GM12878 (cell line): ENCODE results near the gene VARS1. TPM values are rescaled to one million over a fixed set of nuclear protein-coding genes. Genes with fewer than 3 reads are reported as not detected.

Experiments
- ATAC-seq: fragments of 200-7000 bp; cut with Tn5 transposase; 3 replicates; pipeline ENCODE4 v1.9.1; 2020; ENCODE audit warnings: mild to moderate bottlenecking, moderate library complexity
- BruUV-seq: library from RNA; stranded (reverse); fragments of 400-500 nt; replicated peaks from 2 replicates; lab custom pipeline; 2021; lab: Mats Ljungman, UMichigan
- CTCF ChIA-PET: fragments of 300-600 bp; sonication (Branson Sonifier 250); formaldehyde crosslinking; extraction: SDS; loops from one replicate; lab custom pipeline; 2021; ENCODE audit warnings: inconsistent platforms; lab: Yijun Ruan, JAX
- POLR2A ChIA-PET: fragments of 350-600 bp; formaldehyde crosslinking; extraction: SDS; loops from one replicate; lab custom pipeline; 2021; ENCODE audit warnings: inconsistent platforms; lab: Charles Lee
- RAD21 ChIA-PET: fragments of 300-600 bp; sonication (Branson Sonifier 250); formaldehyde crosslinking; loops from one replicate; lab custom pipeline; 2023; ENCODE audit warnings: antibody characterized with exemption; ENCODE audit not compliant: unreplicated experiment; lab: Charles Lee
- SMC1A ChIA-PET: fragments of 300-600 bp; sonication (Branson Sonifier 250); formaldehyde crosslinking; loops from one replicate; lab custom pipeline; 2023; ENCODE audit not compliant: unreplicated experiment, uncharacterized antibody; lab: Charles Lee
- DNase-seq: peaks from one replicate; pipeline ENCODE4 v3.0.0-alpha.2; 2011; ENCODE audit warnings: low read depth, low spot score
- FAIRE-seq: peaks from 3 replicates; lab custom pipeline; 2011; peaks lifted over from hg19 to GRCh38; lab: Jason Lieb, UNC
- H2AFZ ChIP-seq: 2 replicates; pipeline ENCODE4 v1.6.0; 2011; ENCODE audit warnings: low read depth, low read length, control low read depth; ENCODE audit not compliant: control insufficient read depth
- H3K27ac ChIP-seq: 2 replicates; pipeline ENCODE4 v1.5.1; 2011; ENCODE audit warnings: control low read depth; ENCODE audit not compliant: control insufficient read depth, insufficient read depth
- H3K27me3 ChIP-seq, 2 experiments: replicated peaks in 1 of 2; 2 replicates each; pipeline versions ENCODE4 v1.6.0 to v1.6.1; 2011; ENCODE audit warnings: low read length in 1 of 2; ENCODE audit not compliant: control insufficient read depth in 2 of 2, insufficient read depth in 2 of 2
- H3K36me3 ChIP-seq, 2 experiments: 2 replicates each; pipeline ENCODE4 v1.5.1; 2011; ENCODE audit warnings: low read length in 1 of 2; ENCODE audit not compliant: control insufficient read depth in 2 of 2, insufficient read depth in 2 of 2
- H3K4me1 ChIP-seq: 2 replicates; pipeline ENCODE4 v1.6.1; 2011; ENCODE audit warnings: mild to moderate bottlenecking, low read length, moderate library complexity, mixed read lengths; ENCODE audit not compliant: control insufficient read depth, insufficient read depth
- H3K4me2 ChIP-seq: 2 replicates; pipeline ENCODE4 v1.6.0; 2011; ENCODE audit warnings: control low read depth; ENCODE audit not compliant: control insufficient read depth, insufficient read depth
- H3K4me3 ChIP-seq: fragments of 200-600 bp; sonication (generic); 2 replicates; pipeline ENCODE4 v1.5.1; 2016
- H3K79me2 ChIP-seq: 2 replicates; pipeline ENCODE4 v1.6.0; 2011; ENCODE audit warnings: low read length; ENCODE audit not compliant: control insufficient read depth, insufficient read depth
- H3K9ac ChIP-seq: 2 replicates; pipeline ENCODE4 v1.8.0; 2011; ENCODE audit warnings: low read length, control low read depth, mixed read lengths; ENCODE audit not compliant: control insufficient read depth, insufficient read depth
- H3K9me3 ChIP-seq: replicated peaks from 3 replicates; pipeline ENCODE4 v1.5.1; 2011; ENCODE audit warnings: mild to moderate bottlenecking, low read length; ENCODE audit not compliant: control insufficient read depth, insufficient read depth
- H4K20me1 ChIP-seq: 2 replicates; pipeline ENCODE4 v1.6.0; 2011; ENCODE audit not compliant: control insufficient read depth, insufficient read depth
- BACH1 ChIP-seq: fragments of 450-650 bp; IDR thresholded peaks from 2 replicates; pipeline ENCODE4 v1.6.1; 2017; ENCODE audit warnings: mild to moderate bottlenecking, borderline replicate concordance
- EGR1 ChIP-seq, 2 experiments: IDR thresholded peaks; 1 replicate in 1 of 2; 2 replicates in 1 of 2; pipeline ENCODE4 v1.6.1; 2011 to 2012; ENCODE audit warnings: low read depth in 2 of 2, low read length in 2 of 2, borderline replicate concordance in 1 of 2, mild to moderate bottlenecking in 1 of 2, moderate library complexity in 1 of 2
- ELK1 ChIP-seq: IDR thresholded peaks from 2 replicates; pipeline ENCODE4 v1.6.1; 2012; ENCODE audit warnings: low read depth, low read length, improper control_type of control experiment
- HSF1 ChIP-seq: fragments of 150-350 bp; IDR thresholded peaks from 2 replicates; pipeline ENCODE4 v1.6.1; 2014; ENCODE audit warnings: mild to moderate bottlenecking, low read depth, low read length
- MLLT1 ChIP-seq: fragments of 450-650 bp; IDR thresholded peaks from 2 replicates; pipeline ENCODE4 v1.6.1; 2016; ENCODE audit warnings: mild to moderate bottlenecking
- SIN3A ChIP-seq: IDR thresholded peaks from 2 replicates; pipeline ENCODE4 v1.6.1; 2012; ENCODE audit warnings: low read depth, low read length, improper control_type of control experiment
- SMARCA5 ChIP-seq: fragments of 450-650 bp; IDR thresholded peaks from 2 replicates; pipeline ENCODE4 v1.6.1; 2017; ENCODE audit warnings: mild to moderate bottlenecking
- SPI1 ChIP-seq: IDR thresholded peaks from 2 replicates; pipeline ENCODE4 v1.6.1; 2011; ENCODE audit warnings: low read depth, mild to moderate bottlenecking, low read length, moderate library complexity, borderline replicate concordance; ENCODE audit not compliant: insufficient read depth
- USF1 ChIP-seq: IDR thresholded peaks from 2 replicates; pipeline ENCODE4 v1.6.1; 2011; ENCODE audit warnings: borderline replicate concordance, low read depth, mild to moderate bottlenecking, moderate library complexity, mixed read lengths, low read length; ENCODE audit not compliant: insufficient read depth; ENCODE audit errors: extremely low read length
- ZNF274 ChIP-seq: IDR thresholded peaks from one replicate; pipeline ENCODE4 v1.8.0; 2011; ENCODE audit not compliant: insufficient read length, insufficient read depth
- ZNF384 ChIP-seq: IDR thresholded peaks from 2 replicates; pipeline ENCODE4 v1.6.1; 2012; ENCODE audit warnings: low read depth, mild to moderate bottlenecking, low read length, improper control_type of control experiment, borderline replicate concordance
- ZZZ3 ChIP-seq: IDR thresholded peaks from 2 replicates; pipeline ENCODE4 v1.6.1; 2011; ENCODE audit warnings: low read depth; ENCODE audit not compliant: control insufficient read depth, insufficient read length
- WGBS: methylation state at CpG from one replicate; pipeline ENCODE4 v1.1.6; 2016; ENCODE audit warnings: low lambda C conversion rate; ENCODE audit not compliant: insufficient replicate concordance, insufficient coverage; ENCODE audit errors: missing lambda C conversion rate; 5-methylcytosine and 5-hydroxymethylcytosine counted together
- in situ Hi-C: fragments of 300-500 bp; cut with MboI; formaldehyde crosslinking; loops from 9 replicates; pipeline ENCODE4 v1.14.3; 2018; ENCODE audit warnings: mixed read lengths
- intact Hi-C: fragments of 100-400 bp; cut with micrococcal nuclease; formaldehyde crosslinking; loops from one replicate; pipeline ENCODE4 v1.14.2; 2022; ENCODE audit not compliant: unreplicated experiment
- polyA plus RNA-seq, 11 experiments: library from polyadenylated mRNA; depleted of rRNA in 4 of 11; unstranded in 6 of 11; stranded (reverse) in 5 of 11; fragments of >200 nt; fragmentation: Nextera tagmentation in 4 of 11; fragmentation: Illumina TruSeq in 1 of 11; extraction: Ambion mirVana in 4 of 11; extraction: Trizol in 1 of 11; gene quantifications; 1 replicate in 1 of 11; 2 replicates in 10 of 11; pipeline versions ENCODE4 v1.2.1 to v1.2.3, GENCODE V29; 2011 to 2016; ENCODE audit warnings: inconsistent platforms in 2 of 11, missing spikeins in 2 of 11, low read depth in 1 of 11
- total RNA-seq, 4 experiments: library from RNA; depleted of rRNA in 3 of 4; stranded (reverse); fragments of >200 nt in 3 of 4; fragmentation: Illumina TruSeq in 1 of 4; extraction: Trizol in 1 of 4; gene quantifications; 2 replicates each; pipeline versions ENCODE4 v1.2.1 to v1.2.3, GENCODE V29; 2013 to 2021
- TF ChIP-seq, protein P1 (sequence below): IDR thresholded peaks from 2 replicates; pipeline ENCODE4 v1.6.1; 2012; ENCODE audit warnings: low read depth, low read length, improper control_type of control experiment
- TF ChIP-seq, protein P2 (sequence below): IDR thresholded peaks from 2 replicates; pipeline ENCODE4 v1.6.1; 2011; ENCODE audit warnings: mild to moderate bottlenecking, low read depth, low read length, moderate library complexity; ENCODE audit not compliant: insufficient replicate concordance
- TF ChIP-seq, protein P3 (sequence below): IDR thresholded peaks from 2 replicates; pipeline ENCODE4 v1.6.1; 2012; ENCODE audit warnings: low read depth, low read length, improper control_type of control experiment

Gene VARS1
- total and polyA plus RNA-seq, 10 of the 15 experiments (the other 5 are each of a cell fraction or from before 2014, with no cell fraction given) = 1.2 to 243 (median 80.7) TPM

- intact Hi-C loops = no loop called here
- Histone ChIP-seq H3K9ac (no peak overlapping the region), H3K4me2 (no peak overlapping the region), H3K79me2 (peaks cover 21% of the 10 kb centered on the region), H4K20me1 (no peaks in the 10 kb centered on the region), H3K36me3 (peaks cover 4 to 9% of the 10 kb centered on the region in 2 experiments; a peak in 3 of 4 replicates), H3K9me3 (no peaks in the 10 kb centered on the region), H2AFZ (no peak overlapping the region), H3K27me3 (no peaks in the 10 kb centered on the region), H3K27ac (no peak overlapping the region), H3K4me1 (peaks cover 12% of the 10 kb centered on the region), H3K4me3 (no peak overlapping the region)
- FAIRE-seq = no peak
- TF ChIP-seq ZZZ3 = no peak
- TF ChIP-seq, protein P1, sequence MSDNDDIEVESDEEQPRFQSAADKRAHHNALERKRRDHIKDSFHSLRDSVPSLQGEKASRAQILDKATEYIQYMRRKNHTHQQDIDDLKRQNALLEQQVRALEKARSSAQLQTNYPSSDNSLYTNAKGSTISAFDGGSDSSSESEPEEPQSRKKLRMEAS = no peak
- TF ChIP-seq EGR1 (IDR thresholded peaks at IDR 0.05; ENCODE audit: borderline replicate concordance in 1 of 2, low read depth in 2 of 2, low read length in 2 of 2) = no peak
- TF ChIP-seq MLLT1 = no peak
- TF ChIP-seq USF1 = no peak
- TF ChIP-seq SPI1 = no peak
- TF ChIP-seq ZNF274 = no peak
- no peak for TF ChIP-seq HSF1
- no peak for TF ChIP-seq BACH1
- no peak for TF ChIP-seq ZNF384
- TF ChIP-seq, protein P2, sequence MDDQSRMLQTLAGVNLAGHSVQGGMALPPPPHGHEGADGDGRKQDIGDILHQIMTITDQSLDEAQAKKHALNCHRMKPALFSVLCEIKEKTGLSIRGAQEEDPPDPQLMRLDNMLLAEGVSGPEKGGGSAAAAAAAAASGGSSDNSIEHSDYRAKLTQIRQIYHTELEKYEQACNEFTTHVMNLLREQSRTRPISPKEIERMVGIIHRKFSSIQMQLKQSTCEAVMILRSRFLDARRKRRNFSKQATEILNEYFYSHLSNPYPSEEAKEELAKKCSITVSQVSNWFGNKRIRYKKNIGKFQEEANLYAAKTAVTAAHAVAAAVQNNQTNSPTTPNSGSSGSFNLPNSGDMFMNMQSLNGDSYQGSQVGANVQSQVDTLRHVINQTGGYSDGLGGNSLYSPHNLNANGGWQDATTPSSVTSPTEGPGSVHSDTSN = no peak
- no peak for TF ChIP-seq SMARCA5
- TF ChIP-seq ELK1 = no peak
- TF ChIP-seq, protein P3, sequence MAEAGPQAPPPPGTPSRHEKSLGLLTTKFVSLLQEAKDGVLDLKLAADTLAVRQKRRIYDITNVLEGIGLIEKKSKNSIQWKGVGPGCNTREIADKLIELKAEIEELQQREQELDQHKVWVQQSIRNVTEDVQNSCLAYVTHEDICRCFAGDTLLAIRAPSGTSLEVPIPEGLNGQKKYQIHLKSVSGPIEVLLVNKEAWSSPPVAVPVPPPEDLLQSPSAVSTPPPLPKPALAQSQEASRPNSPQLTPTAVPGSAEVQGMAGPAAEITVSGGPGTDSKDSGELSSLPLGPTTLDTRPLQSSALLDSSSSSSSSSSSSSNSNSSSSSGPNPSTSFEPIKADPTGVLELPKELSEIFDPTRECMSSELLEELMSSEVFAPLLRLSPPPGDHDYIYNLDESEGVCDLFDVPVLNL = no peak
- no peak for TF ChIP-seq SIN3A
- no peak for DNase-seq
- CTCF ChIA-PET = interaction anchor here (1.0 to 4.3 kb wide), 9 partner anchors 9 to 62 kb away, joined by 3 to 41 read pairs (median 7); partner anchors contain the start of genes CLIC1, HSPA1B and MSH5
- SMC1A ChIA-PET = interaction anchor here (0.7 to 2.2 kb wide), 2 partner anchors 31 to 54 kb away, joined by 3 to 11 read pairs; no protein-coding TSS in a partner anchor
- no peak for ATAC-seq
- POLR2A ChIA-PET = interaction anchor here (1.4 kb wide), 1 partner anchor 56 kb away, joined by 3 read pairs; the partner anchor contains the start of gene CLIC1
- BruUV-seq = no TSS peak
- 63% methylated on average over 3 of the region's 3 CpGs for WGBS
- in situ Hi-C loops = no loop called here
- RAD21 ChIA-PET = interaction anchor here (3.9 kb wide), 1 partner anchor 52 kb away, joined by 22 read pairs; the partner anchor contains the start of gene MSH5
Measured at GRCh38 chr6:31792090-31792374, 3.5 kb downstream of the VARS1 start.
